NCI-H2196 (cell line): ENCODE results near the gene DMXL2.

Source experiments
- DNase-seq: peaks from one replicate; lab custom pipeline; 2025; ENCODE audit not compliant: unreplicated experiment; lab: John Stamatoyannopoulos, UW

DMXL2 gene

GRCh38 chr15:51414256-51414860 is 208.2 kb downstream of the DMXL2 start:
- DNase-seq: no peak

DNA sequence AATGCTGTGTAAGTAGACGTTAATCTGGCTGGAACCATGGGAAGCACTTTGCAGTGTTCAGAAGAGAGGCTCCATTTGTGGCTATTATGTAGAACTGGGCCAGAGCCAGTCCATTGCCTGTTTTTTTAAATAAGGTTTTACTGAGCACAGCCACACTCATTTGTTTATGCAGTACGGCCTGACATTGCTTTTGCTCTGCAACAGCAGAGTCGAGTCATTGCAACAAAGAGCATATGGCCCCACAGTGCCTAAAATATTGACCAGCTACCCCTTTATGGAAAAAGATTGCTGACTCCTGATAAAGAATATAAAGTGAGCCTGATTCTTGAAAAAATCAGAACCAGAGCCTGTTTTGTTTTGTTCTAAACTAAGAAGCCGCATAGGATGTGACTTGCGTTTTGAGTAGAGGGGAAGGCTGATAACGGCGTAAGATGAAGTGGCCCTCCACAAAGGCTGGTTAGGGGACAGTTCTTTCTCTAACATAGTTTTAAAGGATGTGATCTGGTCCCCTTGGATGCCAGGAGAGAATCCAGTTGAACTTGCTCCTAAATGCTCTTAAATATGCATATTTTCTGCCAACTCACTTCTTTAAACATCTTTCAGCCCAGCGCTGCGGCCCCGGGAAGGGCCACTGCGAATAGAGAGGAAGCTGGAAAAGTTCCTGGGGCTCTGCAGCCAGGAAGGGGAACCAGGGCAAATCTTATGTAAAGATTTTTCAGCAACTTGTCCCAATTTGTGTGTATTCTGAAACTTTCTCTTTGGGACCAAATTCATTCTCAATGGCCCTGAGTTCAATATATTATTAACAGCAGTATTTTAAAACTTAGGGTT is 216.7 kb downstream of the DMXL2 start:
- DNase-seq: no peak

DNA sequence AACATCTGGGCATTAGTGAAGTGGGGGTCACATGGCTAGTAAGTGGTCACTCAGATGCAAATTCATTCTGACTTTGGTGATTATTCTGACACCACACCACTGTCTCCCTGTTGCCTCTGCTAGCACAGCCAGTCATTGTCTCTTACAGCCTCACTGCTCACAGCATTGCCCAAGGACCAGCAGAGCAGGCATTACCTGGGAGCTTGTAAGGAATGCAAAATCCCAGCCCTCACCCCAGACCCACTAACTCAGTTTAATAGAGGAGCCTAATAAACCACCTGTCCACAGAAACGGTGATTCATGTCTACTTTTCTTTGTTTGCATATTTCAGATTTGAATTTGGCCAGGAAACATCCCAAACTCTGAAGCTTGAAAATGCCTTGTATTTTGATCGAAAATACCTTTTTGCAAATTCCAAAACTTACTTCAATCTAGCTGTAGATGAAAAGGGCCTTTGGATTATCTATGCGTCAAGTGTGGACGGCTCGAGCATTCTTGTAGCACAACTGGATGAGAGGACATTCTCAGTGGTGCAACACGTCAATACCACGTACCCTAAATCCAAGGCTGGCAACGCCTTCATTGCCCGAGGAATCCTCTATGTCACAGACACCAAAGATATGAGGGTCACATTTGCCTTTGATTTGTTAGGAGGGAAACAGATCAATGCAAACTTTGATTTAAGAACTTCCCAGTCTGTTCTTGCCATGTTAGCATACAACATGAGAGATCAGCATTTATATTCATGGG is 218.4 kb downstream of the DMXL2 start:
- DNase-seq: no peak

GRCh38 chr15:51403072-51403878 is 219.3 kb downstream of the DMXL2 start:
- peak; percentile 32 for DNase-seq

- DNase-seq: peak; percentile 2
Observed at GRCh38 chr15:51401872-51402517, 220.6 kb downstream of the DMXL2 start.

DNA sequence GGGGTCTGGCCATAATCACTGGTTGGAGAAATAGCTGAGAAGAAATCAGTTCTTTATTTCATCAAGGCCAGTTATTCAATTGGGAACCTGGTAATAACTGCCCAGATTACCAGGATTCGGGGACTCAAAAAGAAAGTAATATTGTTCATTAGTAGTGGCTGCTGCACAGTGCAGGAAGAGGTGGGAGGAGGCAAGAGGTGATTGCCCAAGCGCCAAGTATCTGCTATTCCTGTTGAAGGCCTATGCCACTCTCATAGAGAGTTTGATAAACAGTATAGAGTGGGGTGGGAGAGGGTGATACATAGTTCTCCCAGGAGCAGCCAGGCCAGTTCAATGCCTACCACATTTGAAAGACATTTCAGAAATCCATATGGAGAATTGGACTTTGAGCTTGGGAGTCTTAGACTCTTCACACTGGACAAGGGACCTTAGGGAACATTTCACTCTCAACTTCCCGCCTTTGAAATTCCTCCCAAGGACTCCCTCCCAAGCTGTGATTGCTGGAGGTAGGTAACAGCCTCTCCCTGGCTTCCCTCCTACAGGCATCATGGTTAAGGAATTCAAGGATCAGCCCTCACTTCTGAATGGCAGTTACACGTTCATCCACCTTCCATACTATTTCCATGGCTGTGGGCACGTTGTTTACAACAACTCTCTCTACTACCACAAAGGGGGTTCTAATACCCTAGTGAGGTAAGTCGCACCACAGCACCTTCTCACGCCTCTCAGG is 221.4 kb downstream of the DMXL2 start:
- no peak for DNase-seq

DNA sequence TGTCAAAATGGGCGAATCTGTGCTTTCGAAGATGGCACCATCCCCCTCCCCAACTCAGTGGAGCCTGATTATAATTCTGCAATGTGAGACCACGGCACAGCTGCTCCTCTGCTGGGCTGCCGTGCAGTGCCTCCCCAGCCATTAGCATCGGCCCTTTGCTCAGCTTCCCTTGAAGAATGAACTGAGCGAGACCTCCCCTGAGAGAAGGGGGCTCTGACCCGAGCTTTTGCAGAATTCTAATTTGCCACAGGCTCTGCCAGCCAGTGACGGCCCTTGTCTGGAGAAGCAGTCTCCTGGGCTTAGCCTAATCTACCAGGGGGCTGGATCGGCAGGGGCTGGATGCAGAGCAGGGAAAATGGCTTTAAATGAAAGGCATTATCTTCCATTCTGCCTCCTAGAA is 223.9 kb downstream of the DMXL2 start:
- no peak for DNase-seq
